GM12865 (cell line): ENCODE data around the gene KAT7.
A peak's percentile ranks its signal among the peaks of the same experiment; 100 is the strongest.

Experiments
- DNase-seq: peaks from one replicate; pipeline ENCODE4 v3.0.0; 2010; ENCODE audit warnings: low read depth
- H3K4me3 ChIP-seq: 2 replicates; pipeline ENCODE4 v1.5.1; 2011; ENCODE audit warnings: mild to moderate bottlenecking, low read depth, low read length, control low read depth
- TF ChIP-seq, protein P1 (sequence below): IDR thresholded peaks from 2 replicates; pipeline ENCODE4 v1.5.1; 2011; ENCODE audit warnings: low read length, control low read depth, low read depth, inconsistent platforms; ENCODE audit not compliant: insufficient read depth; ENCODE audit errors: missing control alignments

The KAT7 gene

DNA sequence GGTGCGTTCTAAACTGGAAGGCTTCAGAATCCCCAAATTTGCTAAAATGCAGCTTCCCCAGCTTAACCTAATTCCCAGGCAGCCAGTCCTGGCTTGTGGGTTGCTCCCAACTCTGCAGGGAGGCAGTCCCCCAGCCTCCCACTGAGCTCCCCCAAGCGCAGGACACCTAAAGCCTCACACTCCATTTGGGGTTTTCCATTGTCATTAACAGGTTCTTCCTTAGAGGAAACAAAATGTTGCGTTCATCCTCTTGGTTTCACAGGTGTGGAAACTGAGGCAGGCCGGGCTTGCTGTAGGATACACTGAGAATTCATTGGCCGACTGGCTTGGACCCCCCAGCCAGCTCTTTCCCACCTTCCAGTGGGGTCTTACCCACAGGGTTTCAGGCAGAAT, 61.7 kb downstream of the KAT7 start:
- TF ChIP-seq, protein P1, sequence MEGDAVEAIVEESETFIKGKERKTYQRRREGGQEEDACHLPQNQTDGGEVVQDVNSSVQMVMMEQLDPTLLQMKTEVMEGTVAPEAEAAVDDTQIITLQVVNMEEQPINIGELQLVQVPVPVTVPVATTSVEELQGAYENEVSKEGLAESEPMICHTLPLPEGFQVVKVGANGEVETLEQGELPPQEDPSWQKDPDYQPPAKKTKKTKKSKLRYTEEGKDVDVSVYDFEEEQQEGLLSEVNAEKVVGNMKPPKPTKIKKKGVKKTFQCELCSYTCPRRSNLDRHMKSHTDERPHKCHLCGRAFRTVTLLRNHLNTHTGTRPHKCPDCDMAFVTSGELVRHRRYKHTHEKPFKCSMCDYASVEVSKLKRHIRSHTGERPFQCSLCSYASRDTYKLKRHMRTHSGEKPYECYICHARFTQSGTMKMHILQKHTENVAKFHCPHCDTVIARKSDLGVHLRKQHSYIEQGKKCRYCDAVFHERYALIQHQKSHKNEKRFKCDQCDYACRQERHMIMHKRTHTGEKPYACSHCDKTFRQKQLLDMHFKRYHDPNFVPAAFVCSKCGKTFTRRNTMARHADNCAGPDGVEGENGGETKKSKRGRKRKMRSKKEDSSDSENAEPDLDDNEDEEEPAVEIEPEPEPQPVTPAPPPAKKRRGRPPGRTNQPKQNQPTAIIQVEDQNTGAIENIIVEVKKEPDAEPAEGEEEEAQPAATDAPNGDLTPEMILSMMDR: no peak
- DNase-seq: no peak
- no peak overlapping the region for H3K4me3 ChIP-seq

DNA sequence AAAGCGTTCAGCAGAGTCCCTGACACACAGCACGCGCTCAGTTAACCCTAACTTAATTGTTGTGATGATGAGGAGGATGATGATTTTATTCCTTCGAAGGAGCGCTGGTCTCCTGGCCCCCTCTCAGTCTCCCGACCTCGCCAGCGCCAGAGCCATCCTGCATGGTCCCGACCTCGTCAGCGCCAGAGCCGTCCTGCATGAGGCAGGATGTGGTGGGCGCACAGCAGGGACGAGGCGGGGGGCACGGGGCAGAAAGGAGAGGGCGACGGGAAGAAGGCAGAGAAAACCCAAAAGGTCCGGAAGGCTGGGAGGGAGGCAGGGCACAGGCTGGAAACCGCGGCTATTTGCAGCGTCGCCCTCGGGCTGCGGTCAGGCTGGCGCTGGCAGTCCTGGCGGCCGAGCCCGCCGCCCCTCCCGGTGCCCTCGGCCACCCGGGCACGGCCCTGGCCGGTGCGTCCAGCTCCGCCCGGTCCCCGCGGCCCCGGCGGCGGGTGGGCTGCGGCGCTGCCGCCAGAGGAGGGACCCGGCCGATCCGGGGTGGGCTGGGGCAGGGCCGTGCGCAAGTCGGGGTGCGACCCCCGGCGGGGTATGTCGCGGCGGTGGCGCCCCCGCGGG, 62.4 kb downstream of the KAT7 start:
- no peak for DNase-seq
- peak overlapping the region; percentile 68; the same call in 1 of the 2 replicates for H3K4me3 ChIP-seq
- TF ChIP-seq, protein P1: no peak

DNA sequence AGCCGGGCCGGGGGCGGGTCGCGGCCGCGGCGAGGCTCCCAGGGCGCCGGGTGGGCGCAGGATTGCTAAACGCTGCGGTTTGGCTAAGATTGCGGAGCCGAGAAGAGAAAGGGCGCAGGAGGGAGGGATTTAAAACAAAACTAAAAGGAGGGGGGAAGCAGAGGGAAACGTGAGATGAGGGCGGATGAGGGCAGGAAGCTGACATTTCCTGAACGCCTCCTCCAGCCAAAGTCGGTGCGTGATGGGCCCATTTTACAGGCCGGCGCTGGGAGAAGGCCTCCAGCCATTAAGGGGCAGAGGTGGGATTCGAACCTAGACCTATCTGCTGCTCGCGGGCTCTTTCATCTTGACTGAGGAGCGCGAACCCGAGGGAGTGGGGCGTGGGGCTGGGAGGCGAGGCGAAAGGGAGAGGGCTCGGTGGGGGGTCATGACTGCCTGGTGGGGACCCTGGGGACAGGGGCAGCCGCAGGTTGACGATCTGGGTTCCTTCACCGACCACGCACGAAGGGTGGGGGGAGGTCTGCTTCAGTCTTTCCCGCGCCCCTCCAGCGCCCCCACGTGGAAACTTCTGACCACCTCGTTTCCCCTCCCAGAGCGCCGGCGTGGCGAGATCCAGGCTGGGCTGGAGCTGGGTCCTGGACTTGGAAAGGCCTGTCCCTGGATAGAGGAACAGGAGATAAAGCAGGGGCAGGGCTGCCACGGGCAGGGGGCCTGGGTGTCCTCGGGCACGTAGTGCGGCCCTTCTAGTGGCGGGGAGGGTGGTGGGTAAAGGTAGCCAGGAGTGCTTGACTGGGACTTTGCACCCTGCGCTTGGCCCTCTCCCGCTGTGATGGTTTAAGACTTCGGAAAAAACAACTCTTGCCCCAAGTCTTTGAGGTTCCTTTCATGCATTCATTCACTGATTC, 63.2 kb downstream of the KAT7 start:
- DNase-seq: peak; percentile 61
- TF ChIP-seq, protein P1: peak; percentile 72

DNA sequence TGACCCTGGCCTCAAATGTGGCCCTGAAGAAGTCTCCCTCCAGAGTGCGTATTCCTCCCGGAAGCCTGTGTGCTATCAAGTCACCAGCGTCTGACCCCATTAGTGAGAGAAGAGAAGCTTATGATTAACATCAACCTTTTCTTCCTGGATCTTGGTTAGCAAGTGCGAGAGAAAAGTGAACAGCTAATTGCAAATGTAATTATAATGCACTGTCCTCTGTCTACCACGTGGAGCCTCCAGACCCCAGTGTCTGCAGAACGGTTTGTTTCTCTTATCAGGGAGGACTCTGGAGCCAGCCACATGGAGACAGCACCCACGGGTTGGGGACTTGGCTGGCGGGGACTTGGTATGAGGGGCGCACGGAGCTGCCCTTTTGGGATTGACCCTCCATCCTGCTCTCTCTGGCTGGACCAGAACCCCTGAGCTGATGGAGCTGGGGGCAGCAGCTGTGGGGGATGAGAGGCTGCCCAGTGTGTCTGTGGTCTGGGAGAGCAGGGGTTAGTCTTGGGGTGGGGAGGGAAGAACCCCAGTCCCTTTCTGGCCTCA, 65.1 kb downstream of the KAT7 start:
- DNase-seq: no peak
- no peak overlapping the region for H3K4me3 ChIP-seq
- TF ChIP-seq, protein P1: no peak

More for the DNA sequence above, 63.2 kb downstream of the KAT7 start:
- H3K4me3 ChIP-seq: peak overlapping the region; percentile 68

DNA sequence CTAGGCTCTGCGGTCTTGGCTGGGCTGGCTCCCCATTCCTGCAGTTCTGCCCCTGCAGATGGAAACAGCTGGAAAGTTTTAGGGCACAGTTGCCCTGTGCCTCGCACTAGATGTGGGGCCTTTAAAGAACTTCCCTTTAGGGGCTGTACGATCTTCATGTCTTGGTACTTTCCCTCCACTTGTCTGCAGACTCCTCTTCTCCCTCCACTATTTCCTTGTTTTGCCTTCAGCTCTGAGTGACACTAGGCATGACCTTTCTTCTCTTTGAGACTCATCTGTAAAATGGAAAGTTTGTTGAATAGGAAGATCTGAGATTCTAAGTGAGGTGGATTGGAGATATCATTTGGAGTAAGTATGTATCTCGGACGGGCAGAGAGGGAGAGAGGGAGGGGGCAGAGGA, 65.6 kb downstream of the KAT7 start:
- no peak overlapping the region for H3K4me3 ChIP-seq
- TF ChIP-seq, protein P1: no peak
- DNase-seq: no peak

DNA sequence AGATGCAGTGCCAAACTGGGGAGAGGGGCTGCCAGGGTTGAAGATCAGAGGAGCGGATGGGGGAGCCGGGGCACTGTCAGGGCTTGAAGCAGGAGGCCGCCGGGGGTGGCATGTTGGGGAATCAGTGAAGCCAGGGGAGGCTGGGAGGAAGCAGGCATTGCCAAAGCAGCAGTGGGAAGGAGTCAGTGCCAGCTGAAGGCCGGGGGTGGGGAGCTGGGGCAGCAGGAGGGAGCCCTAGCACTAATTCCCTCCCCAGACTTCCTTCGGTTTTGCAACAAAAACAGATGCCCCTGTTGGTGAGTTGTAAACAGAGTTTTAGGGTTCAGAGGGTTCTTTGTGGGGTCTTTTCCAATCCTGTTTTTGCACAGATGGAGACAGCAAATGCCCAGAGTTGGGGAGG, 70.3 kb downstream of the KAT7 start:
- TF ChIP-seq, protein P1: no peak
- no peak overlapping the region for H3K4me3 ChIP-seq
- DNase-seq: no peak
